MCF 10A (cell line): ENCODE measurements around the gene DUSP6. TPM values are rescaled to one million over a fixed set of nuclear protein-coding genes. Genes with fewer than 3 reads are reported as not detected.

Experiments used
- BruUV-seq: library from RNA; stranded (reverse); fragments of 400-500 nt; replicated peaks from 2 replicates; lab custom pipeline; 2021; lab: Mats Ljungman, UMichigan
- CTCF ChIA-PET: fragments of 300-600 bp; sonication (Branson Sonifier 250); formaldehyde crosslinking; extraction: SDS; loops from one replicate; lab custom pipeline; 2021; ENCODE audit warnings: antibody characterized with exemption, inconsistent platforms; lab: Yijun Ruan, JAX
- POLR2A ChIA-PET: fragments of 300-600, 350-650 bp; sonication (Branson Sonifier 250); formaldehyde crosslinking; extraction: SDS; loops from one replicate; lab custom pipeline; 2020; ENCODE audit warnings: antibody characterized with exemption, inconsistent platforms; lab: Yijun Ruan, JAX
- DNase-seq: peaks from one replicate; pipeline ENCODE4 v3.0.0-alpha.2; 2018; ENCODE audit not compliant: unreplicated experiment
- H3K27ac Mint-ChIP-seq: one replicate; pipeline ENCODE4 v1.8.0; 2022; ENCODE audit warnings: mild to moderate bottlenecking, low read depth, mixed read lengths; ENCODE audit not compliant: unreplicated experiment
- H3K27me3 Mint-ChIP-seq: one replicate; pipeline ENCODE4 v1.8.0; 2022; ENCODE audit warnings: mixed read lengths; ENCODE audit not compliant: insufficient read depth, unreplicated experiment
- H3K36me3 Mint-ChIP-seq: one replicate; pipeline ENCODE4 v1.8.0; 2022; ENCODE audit warnings: mild to moderate bottlenecking, moderate library complexity, mixed read lengths; ENCODE audit not compliant: insufficient read depth, unreplicated experiment
- H3K4me1 Mint-ChIP-seq: one replicate; pipeline ENCODE4 v1.8.0; 2022; ENCODE audit warnings: mixed read lengths; ENCODE audit not compliant: insufficient read depth, unreplicated experiment
- H3K4me3 Mint-ChIP-seq: one replicate; pipeline ENCODE4 v1.8.0; 2022; ENCODE audit warnings: mild to moderate bottlenecking, moderate library complexity, mixed read lengths; ENCODE audit not compliant: unreplicated experiment
- H3K9me3 Mint-ChIP-seq: one replicate; pipeline ENCODE4 v1.8.0; 2022; ENCODE audit warnings: mixed read lengths; ENCODE audit not compliant: unreplicated experiment
- CTCF ChIP-seq: fragments of 200-600 bp; IDR thresholded peaks from one replicate; pipeline ENCODE4 v1.8.0; 2022; ENCODE audit warnings: antibody characterized with exemption, mild to moderate bottlenecking; ENCODE audit not compliant: unreplicated experiment
- intact Hi-C: fragments of 100-400 bp; cut with micrococcal nuclease; formaldehyde crosslinking; loops from 2 replicates; pipeline ENCODE4 v1.14.1; 2022
- total RNA-seq: library from RNA; stranded (reverse); gene quantifications from 2 replicates; pipeline ENCODE4 v1.2.3, GENCODE V29; 2022

Gene DUSP6
- total RNA-seq, 1 experiment from 2014 or later, result 149 TPM

- Mint-ChIP-seq H3K4me1 (peaks cover 46% of the 10 kb centered on the region), H3K36me3 (peaks cover 62% of the 10 kb centered on the region), H3K9me3 (no peaks in the 10 kb centered on the region), H3K27me3 (no peaks in the 10 kb centered on the region), H3K4me3 (peak overlapping the region; percentile 82), H3K27ac (peak overlapping the region; percentile 96)
- ChIA-PET POLR2A (interaction anchor here (0.7 to 10.0 kb wide), 19 partner anchors 16 to 332 kb away, joined by 3 to 155 read pairs (median 4); no protein-coding TSS in a partner anchor), CTCF (interaction anchor here (1.1 to 1.5 kb wide), 3 partner anchors 117 to 299 kb away, joined by 3 read pairs; no protein-coding TSS in a partner anchor)
- BruUV-seq, result no TSS peak
- peak; percentile 70 for DNase-seq
- TF ChIP-seq CTCF, result no peak
- intact Hi-C loops, result loop anchor here (1.0 kb wide), 1 partner anchor 166 kb away; no protein-coding TSS in a partner anchor
Measured at GRCh38 chr12:89349814-89350213, 2.5 kb downstream of the DUSP6 start.

- peaks cover 43% of the 10 kb centered on the region for H3K4me1 Mint-ChIP-seq
- POLR2A ChIA-PET, result interaction anchor here (0.6 to 10.0 kb wide), 17 partner anchors 15 to 938 kb away, joined by 3 to 155 read pairs (median 4); no protein-coding TSS in a partner anchor
- BruUV-seq, result no TSS peak
- peak overlapping the region; percentile 96 for H3K27ac Mint-ChIP-seq
- TF ChIP-seq CTCF, result no peak
- no peaks in the 10 kb centered on the region for H3K9me3 Mint-ChIP-seq
- peaks cover 62% of the 10 kb centered on the region for H3K36me3 Mint-ChIP-seq
- intact Hi-C loops, result no loop called here
- DNase-seq, result no peak
- H3K27me3 Mint-ChIP-seq, result no peaks in the 10 kb centered on the region
- CTCF ChIA-PET, result interaction anchor here (0.9 to 1.5 kb wide), 4 partner anchors 117 to 298 kb away, joined by 3 to 4 read pairs (median 3); no protein-coding TSS in a partner anchor
- H3K4me3 Mint-ChIP-seq, result peak overlapping the region; percentile 82
Measured at GRCh38 chr12:89348894-89349699, 3.2 kb downstream of the DUSP6 start.

GRCh38 chr12:89347325-89347829 lies 4.9 kb downstream of the DUSP6 start:
- Mint-ChIP-seq H3K36me3 (peaks cover 66% of the 10 kb centered on the region), H3K9me3 (no peaks in the 10 kb centered on the region), H3K4me1 (peaks cover 43% of the 10 kb centered on the region), H3K4me3 (peak overlapping the region; percentile 82), H3K27me3 (no peaks in the 10 kb centered on the region), H3K27ac (peak overlapping the region; percentile 96)
- BruUV-seq, result no TSS peak
- no peak for DNase-seq
- ChIA-PET POLR2A (interaction anchor here (0.6 to 10.0 kb wide), 10 partner anchors 29 to 192 kb away, joined by 3 to 155 read pairs (median 5); no protein-coding TSS in a partner anchor), CTCF (interaction anchor here (0.7 to 3.4 kb wide), 5 partner anchors 35 to 242 kb away, joined by 3 to 19 read pairs (median 3); no protein-coding TSS in a partner anchor)
- TF ChIP-seq CTCF, result no peak
- intact Hi-C loops, result no loop called here
